MM.1S (cell line): Measurements from ENCODE around the gene CLPTM1.

Source experiments
- DNase-seq: peaks from one replicate; pipeline ENCODE4 v3.0.0-alpha.2; 2015
- H2AFZ ChIP-seq: fragments of 300-600 bp; sonication (generic); 2 replicates; pipeline ENCODE4 v1.6.0; 2016; ENCODE audit warnings: antibody characterized with exemption, low read length
- H3F3A ChIP-seq: fragments of 300-600 bp; sonication (generic); 2 replicates; pipeline ENCODE4 v1.6.1; 2016; ENCODE audit warnings: mild to moderate bottlenecking, antibody characterized with exemption, low read length, moderate library complexity, mixed read lengths; ENCODE audit not compliant: insufficient read depth
- H3K27ac ChIP-seq: fragments of 300-600 bp; sonication (generic); 2 replicates; pipeline ENCODE4 v1.5.1; 2016; ENCODE audit warnings: mild to moderate bottlenecking, low read length
- H3K27me3 ChIP-seq: fragments of 300-600 bp; sonication (generic); replicated peaks from 2 replicates; pipeline ENCODE4 v1.6.0; 2016; ENCODE audit warnings: low read length; ENCODE audit not compliant: insufficient read depth
- H3K36me3 ChIP-seq: fragments of 300-600 bp; sonication (generic); replicated peaks from 2 replicates; pipeline ENCODE4 v1.6.1; 2016; ENCODE audit warnings: mild to moderate bottlenecking, low read length, mixed read lengths; ENCODE audit not compliant: insufficient read depth
- H3K4me1 ChIP-seq: fragments of 300-600 bp; sonication (generic); 2 replicates; pipeline ENCODE4 v1.6.1; 2016; ENCODE audit warnings: low read length, mixed read lengths
- H3K4me2 ChIP-seq: fragments of 300-600 bp; sonication (generic); 2 replicates; pipeline ENCODE4 v1.6.0; 2016; ENCODE audit warnings: low read depth, low read length
- H3K4me3 ChIP-seq: fragments of 300-600 bp; sonication (generic); 2 replicates; pipeline ENCODE4 v1.5.1; 2016; ENCODE audit warnings: low read length, mixed read lengths
- H3K79me2 ChIP-seq: fragments of 300-600 bp; sonication (generic); 2 replicates; pipeline ENCODE4 v1.6.1; 2016; ENCODE audit warnings: mixed run types, low read length, mixed read lengths
- H3K9ac ChIP-seq: fragments of 300-600 bp; sonication (generic); 2 replicates; pipeline ENCODE4 v1.6.1; 2016; ENCODE audit warnings: low read length, mixed read lengths
- H3K9me2 ChIP-seq: fragments of 300-600 bp; sonication (generic); replicated peaks from 2 replicates; pipeline ENCODE4 v1.6.1; 2016; ENCODE audit warnings: mild to moderate bottlenecking, low read length, mixed read lengths; ENCODE audit not compliant: insufficient read depth
- H3K9me3 ChIP-seq: fragments of 300-600 bp; sonication (generic); replicated peaks from 2 replicates; pipeline ENCODE4 v1.6.1; 2016; ENCODE audit warnings: mild to moderate bottlenecking, low read length, mixed read lengths; ENCODE audit not compliant: insufficient read depth
- H4K20me1 ChIP-seq: fragments of 300-600 bp; sonication (generic); 2 replicates; pipeline ENCODE4 v1.6.1; 2016; ENCODE audit warnings: mild to moderate bottlenecking, low read length, moderate library complexity, mixed read lengths; ENCODE audit not compliant: insufficient read depth
- CTCF ChIP-seq: fragments of 300-600 bp; sonication (generic); IDR thresholded peaks from 2 replicates; pipeline ENCODE4 v1.5.1; 2016; ENCODE audit warnings: antibody characterized with exemption, low read length, mixed read lengths
- EZH2 ChIP-seq: fragments of 300-600 bp; sonication (generic); optimal IDR thresholded peaks from 2 replicates; pipeline ENCODE3; 2017; ENCODE audit warnings: low read depth, mild to moderate bottlenecking, antibody characterized with exemption, low read length, mixed read lengths
- EZH2phosphoT487 ChIP-seq: fragments of 300-600 bp; sonication (generic); IDR thresholded peaks from 2 replicates; pipeline ENCODE4 v1.6.1; 2018; ENCODE audit warnings: antibody characterized with exemption, low read length

CLPTM1 gene

GRCh38 chr19:45040059-45040771, 85.0 kb downstream of the CLPTM1 start:
- Histone ChIP-seq H3K9me3 (no peaks in the 10 kb centered on the region), H3K4me2 (peak overlapping the region; percentile 93), H3F3A (peaks cover 15% of the 10 kb centered on the region), H3K27ac (no peak overlapping the region), H3K9me2 (no peaks in the 10 kb centered on the region), H3K4me3 (peak overlapping the region; percentile 96), H3K4me1 (peaks cover 27% of the 10 kb centered on the region), H3K27me3 (no peaks in the 10 kb centered on the region), H2AFZ (no peak overlapping the region), H3K36me3 (peaks cover 7% of the 10 kb centered on the region; the same call in 1 of the 2 replicates), H3K79me2 (peaks cover 62% of the 10 kb centered on the region), H3K9ac (peak overlapping the region; percentile 97; the same call in 1 of the 2 replicates), H4K20me1 (peaks cover 10% of the 10 kb centered on the region)
- no peak for DNase-seq
- TF ChIP-seq CTCF (no peak), EZH2 (no peak), EZH2phosphoT487 (no peak)

DNA sequence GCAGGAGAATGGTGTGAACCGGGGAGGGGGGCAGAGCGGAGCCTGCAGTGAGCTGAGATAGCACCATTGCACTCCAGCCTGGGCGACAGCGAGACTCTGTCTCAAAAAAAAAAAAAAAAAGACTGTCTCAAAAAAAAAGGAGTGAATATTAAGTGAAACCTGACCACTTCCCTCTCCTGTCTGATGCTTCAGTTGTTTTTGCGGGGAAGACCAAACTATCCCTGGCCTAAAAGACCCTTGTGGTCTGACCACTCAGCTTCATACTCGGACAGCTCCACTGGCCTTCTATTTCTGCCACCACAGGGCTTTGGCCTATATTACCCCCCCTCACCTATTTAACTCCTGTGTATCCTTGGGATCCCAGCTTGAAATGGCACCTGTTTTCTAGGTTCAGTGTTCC, 85.9 kb downstream of the CLPTM1 start:
- Histone ChIP-seq H4K20me1 (peaks cover 10% of the 10 kb centered on the region), H3K9me2 (no peaks in the 10 kb centered on the region), H3K79me2 (peaks cover 71% of the 10 kb centered on the region), H3K4me3 (no peak overlapping the region), H3K9ac (no peak overlapping the region), H3K36me3 (peaks cover 11% of the 10 kb centered on the region; the same call in 1 of the 2 replicates), H3K4me2 (no peak overlapping the region), H3K27me3 (no peaks in the 10 kb centered on the region), H3F3A (peaks cover 23% of the 10 kb centered on the region), H3K27ac (no peak overlapping the region), H3K9me3 (no peaks in the 10 kb centered on the region), H3K4me1 (peaks cover 36% of the 10 kb centered on the region), H2AFZ (no peak overlapping the region)
- TF ChIP-seq EZH2phosphoT487 (no peak), CTCF (no peak), EZH2 (no peak)
- no peak for DNase-seq
